Smooth muscle cell (in vitro differentiated cells): Measurements from ENCODE around the gene FOXP4. TPM values are rescaled to one million over a fixed set of nuclear protein-coding genes. Genes with fewer than 3 reads are reported as not detected.

ENCODE experiments used
- DNase-seq: peaks from one replicate; lab custom pipeline; 2025; ENCODE audit not compliant: unreplicated experiment; lab: John Stamatoyannopoulos, UW
- H2AFZ ChIP-seq: fragments of 200-600 bp; sonication (generic); 2 replicates; pipeline ENCODE4 v1.6.0; 2016; ENCODE audit warnings: antibody characterized with exemption, low read depth, mild to moderate bottlenecking
- H3F3A ChIP-seq: fragments of 200-600 bp; sonication (generic); 2 replicates; pipeline ENCODE4 v1.6.0; 2017; ENCODE audit warnings: antibody characterized with exemption, low read depth
- H3K27ac ChIP-seq: fragments of 200-600 bp; sonication (generic); 2 replicates; pipeline ENCODE4 v1.5.1; 2016; ENCODE audit warnings: low read depth, mild to moderate bottlenecking
- H3K27me3 ChIP-seq: fragments of 200-600 bp; sonication (generic); 2 replicates; pipeline ENCODE4 v1.6.1; 2016; ENCODE audit warnings: low read depth, mild to moderate bottlenecking
- H3K36me3 ChIP-seq: fragments of 200-600 bp; sonication (generic); 2 replicates; pipeline ENCODE4 v1.5.1; 2016; ENCODE audit warnings: low read depth
- H3K4me1 ChIP-seq: fragments of 200-600 bp; sonication (generic); 2 replicates; pipeline ENCODE4 v1.5.1; 2016; ENCODE audit warnings: low read depth
- H3K4me2 ChIP-seq: fragments of 200-600 bp; sonication (generic); 2 replicates; pipeline ENCODE4 v1.6.0; 2016; ENCODE audit warnings: mild to moderate bottlenecking
- H3K4me3 ChIP-seq: fragments of 200-600 bp; sonication (generic); 2 replicates; pipeline ENCODE4 v1.5.1; 2016; ENCODE audit warnings: mild to moderate bottlenecking
- H3K79me2 ChIP-seq: fragments of 200-600 bp; sonication (generic); 2 replicates; pipeline ENCODE4 v1.6.0; 2016; ENCODE audit warnings: low read depth, mild to moderate bottlenecking
- H3K9ac ChIP-seq: fragments of 200-600 bp; sonication (generic); 2 replicates; pipeline ENCODE4 v1.6.0; 2016; ENCODE audit warnings: low read depth
- H3K9me3 ChIP-seq: fragments of 200-600 bp; sonication (generic); replicated peaks from 2 replicates; pipeline ENCODE4 v1.5.1; 2016; ENCODE audit warnings: low read depth
- H4K20me1 ChIP-seq: fragments of 200-600 bp; sonication (generic); 2 replicates; pipeline ENCODE4 v1.6.0; 2016; ENCODE audit warnings: low read depth
- WGBS: methylation state at CpG from one replicate; pipeline ENCODE4 v1.1.7; 2016; ENCODE audit warnings: low lambda C conversion rate; 5-methylcytosine and 5-hydroxymethylcytosine counted together
- polyA plus RNA-seq: library from polyadenylated mRNA; unstranded; fragments of >200 nt; fragmentation: Nextera tagmentation; extraction: Ambion mirVana; gene quantifications from 2 replicates; pipeline ENCODE4 v1.2.1, GENCODE V29; 2016
- total RNA-seq: library from RNA; depleted of rRNA; stranded (reverse); fragments of >200 nt; gene quantifications from 2 replicates; pipeline ENCODE4 v1.2.3, GENCODE V29; 2014
- TF ChIP-seq, protein P1 (sequence below): fragments of 200-600 bp; sonication (generic); IDR thresholded peaks from 2 replicates; pipeline ENCODE4 v1.5.1; 2017; ENCODE audit warnings: borderline replicate concordance, mild to moderate bottlenecking, antibody characterized with exemption; ENCODE audit not compliant: insufficient read depth, poor library complexity, severe bottlenecking

FOXP4 gene
- total and polyA plus RNA-seq, 2 experiments from 2014 or later, result 5.3 to 31.9 TPM

DNA sequence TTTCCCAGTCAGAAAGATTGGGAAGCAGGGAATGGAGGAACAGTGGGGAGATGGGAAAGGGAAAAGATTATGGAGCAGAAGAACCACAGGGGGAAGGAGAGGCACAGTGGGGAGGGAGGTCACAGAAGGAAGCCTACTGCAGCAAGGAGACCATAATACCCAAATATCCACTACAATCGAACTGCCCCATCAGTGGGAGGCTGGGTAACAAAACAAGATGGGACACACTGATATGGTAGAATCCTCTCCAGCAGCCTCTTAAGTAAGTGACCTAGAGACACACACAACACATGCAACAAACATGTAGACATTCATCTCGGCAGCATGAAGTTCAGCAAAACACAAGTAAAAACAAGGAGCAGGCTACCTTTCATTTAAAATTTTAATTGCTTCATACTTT, 4.8 kb upstream of the FOXP4 start:
- Histone ChIP-seq H3K4me1 (peaks cover 11% of the 10 kb centered on the region), H3K9ac (no peak overlapping the region), H3K4me3 (no peak overlapping the region), H4K20me1 (no peaks in the 10 kb centered on the region), H3K79me2 (no peaks in the 10 kb centered on the region), H3K4me2 (no peak overlapping the region), H3K27ac (no peak overlapping the region), H3K36me3 (no peaks in the 10 kb centered on the region), H2AFZ (no peak overlapping the region), H3K9me3 (no peaks in the 10 kb centered on the region), H3K27me3 (no peaks in the 10 kb centered on the region), H3F3A (no peaks in the 10 kb centered on the region)
- DNase-seq, result no peak
- 77% methylated on average over 2 of the region's 2 CpGs for WGBS
- TF ChIP-seq, protein P1, sequence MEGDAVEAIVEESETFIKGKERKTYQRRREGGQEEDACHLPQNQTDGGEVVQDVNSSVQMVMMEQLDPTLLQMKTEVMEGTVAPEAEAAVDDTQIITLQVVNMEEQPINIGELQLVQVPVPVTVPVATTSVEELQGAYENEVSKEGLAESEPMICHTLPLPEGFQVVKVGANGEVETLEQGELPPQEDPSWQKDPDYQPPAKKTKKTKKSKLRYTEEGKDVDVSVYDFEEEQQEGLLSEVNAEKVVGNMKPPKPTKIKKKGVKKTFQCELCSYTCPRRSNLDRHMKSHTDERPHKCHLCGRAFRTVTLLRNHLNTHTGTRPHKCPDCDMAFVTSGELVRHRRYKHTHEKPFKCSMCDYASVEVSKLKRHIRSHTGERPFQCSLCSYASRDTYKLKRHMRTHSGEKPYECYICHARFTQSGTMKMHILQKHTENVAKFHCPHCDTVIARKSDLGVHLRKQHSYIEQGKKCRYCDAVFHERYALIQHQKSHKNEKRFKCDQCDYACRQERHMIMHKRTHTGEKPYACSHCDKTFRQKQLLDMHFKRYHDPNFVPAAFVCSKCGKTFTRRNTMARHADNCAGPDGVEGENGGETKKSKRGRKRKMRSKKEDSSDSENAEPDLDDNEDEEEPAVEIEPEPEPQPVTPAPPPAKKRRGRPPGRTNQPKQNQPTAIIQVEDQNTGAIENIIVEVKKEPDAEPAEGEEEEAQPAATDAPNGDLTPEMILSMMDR, result no peak

DNA sequence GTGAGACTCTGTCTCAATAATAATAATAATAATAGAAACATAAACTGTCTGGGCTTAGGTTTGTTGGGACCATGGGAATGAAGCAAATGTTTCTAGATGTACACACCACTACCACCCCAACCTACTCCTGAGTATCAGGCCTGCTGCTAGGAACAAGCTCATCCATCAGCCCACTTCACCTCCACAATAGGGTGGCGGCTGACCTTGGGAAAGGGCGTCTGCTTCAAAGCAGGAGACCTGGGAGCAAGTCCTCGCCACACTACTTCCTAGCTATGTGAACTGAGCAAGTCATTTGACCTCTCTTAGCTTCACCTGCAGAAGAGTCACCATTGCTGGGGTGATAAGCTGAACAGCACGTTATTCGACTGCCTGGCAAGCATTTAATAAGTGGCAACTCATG, 3.1 kb upstream of the FOXP4 start:
- Histone ChIP-seq H3K79me2 (peaks cover 14% of the 10 kb centered on the region), H3K4me2 (no peak overlapping the region), H3F3A (no peaks in the 10 kb centered on the region), H3K4me1 (peaks cover 14% of the 10 kb centered on the region), H3K9me3 (no peaks in the 10 kb centered on the region), H3K9ac (no peak overlapping the region), H3K27me3 (no peaks in the 10 kb centered on the region), H2AFZ (no peak overlapping the region), H4K20me1 (peaks cover 11% of the 10 kb centered on the region), H3K4me3 (no peak overlapping the region), H3K36me3 (no peaks in the 10 kb centered on the region), H3K27ac (no peak overlapping the region)
- TF ChIP-seq, protein P1, result no peak
- DNase-seq, result no peak
- 87% methylated on average over 5 of the region's 5 CpGs for WGBS

DNA sequence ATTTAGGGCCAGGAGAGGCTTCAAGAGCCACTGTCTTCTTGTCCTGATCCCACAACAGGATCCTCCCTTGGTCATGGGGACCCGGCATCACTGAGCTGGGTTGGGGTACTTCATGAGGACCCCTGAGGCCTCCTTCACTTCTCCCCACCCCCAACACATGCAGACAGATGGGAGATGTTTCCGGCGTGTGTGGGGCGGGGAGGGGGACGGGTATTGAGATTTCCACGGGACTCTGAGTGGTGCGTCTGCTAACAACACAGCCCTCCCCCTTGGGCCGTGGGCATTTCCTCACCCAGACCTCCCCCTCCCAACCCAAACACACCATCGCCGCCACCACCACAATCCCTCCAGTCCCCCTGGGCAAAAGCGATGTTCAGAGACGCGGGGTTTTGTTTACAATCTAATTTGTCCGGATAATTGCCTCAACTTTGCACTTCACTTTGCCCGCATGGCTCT, 906 bp upstream of the FOXP4 start:
- H3K27ac ChIP-seq, result no peak overlapping the region
- H3K9me3 ChIP-seq, result no peaks in the 10 kb centered on the region
- no peaks in the 10 kb centered on the region for H3K36me3 ChIP-seq
- peaks cover 28% of the 10 kb centered on the region for H3K79me2 ChIP-seq
- H3F3A ChIP-seq, result no peaks in the 10 kb centered on the region
- peak overlapping the region; percentile 92 for H3K4me3 ChIP-seq
- TF ChIP-seq, protein P1, result no peak
- 8% methylated on average over 15 of the region's 15 CpGs for WGBS
- no peaks in the 10 kb centered on the region for H3K27me3 ChIP-seq
- peak overlapping the region; percentile 91 for H2AFZ ChIP-seq
- no peak overlapping the region for H3K9ac ChIP-seq
- no peak for DNase-seq
- H4K20me1 ChIP-seq, result peaks cover 32% of the 10 kb centered on the region
- H3K4me1 ChIP-seq, result peaks cover 28% of the 10 kb centered on the region
- H3K4me2 ChIP-seq, result peak overlapping the region; percentile 95

DNA sequence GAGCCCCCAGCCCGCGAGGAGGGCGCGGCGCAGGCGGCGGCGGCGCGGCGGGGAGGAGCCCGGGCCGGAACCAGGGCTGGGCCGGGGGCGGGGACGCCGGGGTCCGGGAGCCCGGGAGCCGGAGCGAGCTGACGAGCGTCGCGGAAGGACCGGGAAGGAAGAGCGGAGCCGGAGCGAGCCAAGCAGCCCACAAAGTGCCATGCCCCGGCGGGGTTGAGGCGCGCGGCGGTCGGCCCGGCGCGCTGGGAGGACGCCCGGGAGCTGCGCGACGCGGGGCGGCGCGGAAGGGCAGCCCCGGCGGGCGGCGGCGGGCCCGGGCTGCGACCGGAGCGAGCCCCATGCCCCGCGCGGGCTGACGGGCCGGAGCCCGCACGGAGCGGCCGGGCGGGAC, 289 bp downstream of the FOXP4 start:
- Histone ChIP-seq H3K9ac (no peak overlapping the region), H3K79me2 (peaks cover 39% of the 10 kb centered on the region), H4K20me1 (peaks cover 44% of the 10 kb centered on the region), H3K4me2 (peak overlapping the region; percentile 100), H3K27ac (no peak overlapping the region), H3K4me1 (peaks cover 34% of the 10 kb centered on the region), H3K4me3 (peak overlapping the region; percentile 92), H3K9me3 (no peaks in the 10 kb centered on the region), H2AFZ (no peak overlapping the region), H3K36me3 (no peaks in the 10 kb centered on the region), H3K27me3 (no peaks in the 10 kb centered on the region), H3F3A (no peaks in the 10 kb centered on the region)
- WGBS, result under 1% methylated on average over 19 of the region's 67 CpGs
- TF ChIP-seq, protein P1, result no peak
- no peak for DNase-seq
